NCI-H510A treated with DMSO at 0.1 percent for 48 hours (cell line): Measurements from ENCODE around the gene SLC2A3.
"Not testable (repeated sequence)": the region's sequence is repeated elsewhere in the genome, so short reads cannot be mapped to it uniquely, and the experiment has no call there.

ENCODE experiments used
- DNase-seq: peaks from one replicate; lab custom pipeline; 2025; lab: John Stamatoyannopoulos, UW

The SLC2A3 gene

GRCh38 chr12:7950230-7950943 is 14.4 kb upstream of the SLC2A3 start:
- DNase-seq, result not testable (repeated sequence)

- DNase-seq, result no peak
Measured at GRCh38 chr12:7948589-7949260, 12.7 kb upstream of the SLC2A3 start.

- no peak for DNase-seq
Measured at GRCh38 chr12:7947011-7947410, 11.0 kb upstream of the SLC2A3 start.

GRCh38 chr12:7944760-7945159 is 8.8 kb upstream of the SLC2A3 start:
- DNase-seq, result not testable (repeated sequence)

GRCh38 chr12:7940906-7941305 is 4.9 kb upstream of the SLC2A3 start:
- no peak for DNase-seq

- no peak for DNase-seq
Measured at GRCh38 chr12:7937833-7938506, 2.0 kb upstream of the SLC2A3 start.

- DNase-seq, result no peak
Measured at GRCh38 chr12:7934889-7935492, 996 bp downstream of the SLC2A3 start.

- no peak for DNase-seq
Measured at GRCh38 chr12:7934091-7934888, 1.7 kb downstream of the SLC2A3 start.

- DNase-seq, result no peak
Measured at GRCh38 chr12:7933255-7933726, 2.7 kb downstream of the SLC2A3 start.

- not testable (repeated sequence) for DNase-seq
Measured at GRCh38 chr12:7932599-7933240, 3.3 kb downstream of the SLC2A3 start.

- no peak for DNase-seq
Measured at GRCh38 chr12:7929083-7929792, 6.7 kb downstream of the SLC2A3 start.

- DNase-seq, result no peak
Measured at GRCh38 chr12:7927470-7927869, 8.5 kb downstream of the SLC2A3 start.

GRCh38 chr12:7926068-7926666 is 9.8 kb downstream of the SLC2A3 start:
- DNase-seq, result not testable (repeated sequence)

GRCh38 chr12:7923241-7924236 is 12.4 kb downstream of the SLC2A3 start:
- no peak for DNase-seq

- DNase-seq, result not testable (repeated sequence)
Measured at GRCh38 chr12:7921181-7921580, 14.8 kb downstream of the SLC2A3 start.

GRCh38 chr12:7918268-7918590 is 17.8 kb downstream of the SLC2A3 start:
- not testable (repeated sequence) for DNase-seq

- DNase-seq, result no peak
Measured at GRCh38 chr12:7917392-7918267, 18.4 kb downstream of the SLC2A3 start.

- no peak for DNase-seq
Measured at GRCh38 chr12:7916936-7917335, 19.1 kb downstream of the SLC2A3 start.
